ENCODE data around the gene CCDC169.
"Not testable (repeated sequence)": the region's sequence is repeated elsewhere in the genome, so short reads cannot be mapped to it uniquely, and the experiment has no call there.

The CCDC169 gene

GRCh38 chr13:36313047-36313969 lies 15.7 kb upstream of the CCDC169 start:
- no peak for DNase-seq (ENCODE audit: low read depth in 2 of 2)

GRCh38 chr13:36310417-36311108 lies 12.9 kb upstream of the CCDC169 start:
- no peak for DNase-seq (ENCODE audit: low read depth in 2 of 2)

GRCh38 chr13:36302289-36302688 lies 4.7 kb upstream of the CCDC169 start:
- no peak for DNase-seq (ENCODE audit: low read depth in 2 of 2)

- not testable (repeated sequence) for DNase-seq (ENCODE audit: low read depth in 2 of 2)
Measured at GRCh38 chr13:36299469-36299868, 1.9 kb upstream of the CCDC169 start.

GRCh38 chr13:36298535-36299068 lies 988 bp upstream of the CCDC169 start:
- no peak for DNase-seq (ENCODE audit: low read depth in 2 of 2)

GRCh38 chr13:36294096-36294495 lies 3.5 kb downstream of the CCDC169 start:
- no peak for DNase-seq (ENCODE audit: low read depth in 2 of 2)

DNA sequence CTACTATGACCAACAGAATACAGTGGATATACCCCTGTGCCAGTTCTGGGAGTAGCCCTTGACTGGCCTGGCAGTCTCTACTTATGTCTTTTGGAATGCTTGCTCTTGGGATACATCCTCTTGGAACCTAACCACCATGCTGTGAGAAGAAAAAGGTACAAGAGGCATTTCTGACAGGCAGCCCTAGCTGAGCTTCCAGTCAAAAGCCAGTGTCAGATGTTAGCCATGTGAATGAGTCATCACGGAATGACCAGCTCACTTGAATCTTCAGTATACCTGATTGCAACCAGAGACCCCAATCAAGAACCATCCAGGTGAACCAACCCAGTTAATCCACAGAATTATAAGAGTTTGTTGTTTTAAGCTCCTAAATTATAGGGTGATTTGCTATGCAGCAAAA lies 4.1 kb downstream of the CCDC169 start:
- DNase-seq (ENCODE audit: low read depth in 2 of 2): no peak

GRCh38 chr13:36288794-36289391 lies 8.7 kb downstream of the CCDC169 start:
- DNase-seq (ENCODE audit: low read depth in 2 of 2): no peak

- DNase-seq (ENCODE audit: low read depth in 2 of 2): no peak
Measured at GRCh38 chr13:36286006-36286405, 11.6 kb downstream of the CCDC169 start.

DNA sequence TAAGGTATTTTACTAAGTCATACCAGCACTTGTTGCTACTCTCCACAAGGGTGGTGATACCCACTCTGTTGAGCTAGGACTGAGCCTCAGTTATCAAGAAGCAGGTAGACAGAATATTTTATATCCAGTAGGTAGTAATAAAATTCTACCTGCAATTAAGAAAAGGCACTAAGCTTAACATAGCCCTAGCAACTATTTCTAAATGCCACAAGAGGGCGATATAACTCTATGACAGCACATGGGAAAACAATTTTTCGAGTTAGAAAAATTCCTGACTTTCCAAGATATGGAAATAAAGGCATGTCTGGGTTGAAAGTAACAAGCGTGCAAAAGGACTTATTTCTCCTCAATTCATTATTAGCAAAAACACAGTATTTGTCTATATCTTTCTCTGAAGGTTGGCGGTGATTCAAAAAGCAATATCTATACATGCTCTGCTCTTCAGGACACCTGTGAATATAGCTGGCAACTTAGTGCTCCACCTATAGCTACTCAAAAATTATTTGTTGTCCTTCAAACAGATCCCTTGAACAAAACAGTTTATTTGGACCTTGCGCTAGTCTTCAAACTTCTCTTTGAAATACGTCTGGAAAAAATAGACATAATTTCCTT lies 14.7 kb downstream of the CCDC169 start:
- DNase-seq (ENCODE audit: low read depth in 2 of 2): no peak

DNA sequence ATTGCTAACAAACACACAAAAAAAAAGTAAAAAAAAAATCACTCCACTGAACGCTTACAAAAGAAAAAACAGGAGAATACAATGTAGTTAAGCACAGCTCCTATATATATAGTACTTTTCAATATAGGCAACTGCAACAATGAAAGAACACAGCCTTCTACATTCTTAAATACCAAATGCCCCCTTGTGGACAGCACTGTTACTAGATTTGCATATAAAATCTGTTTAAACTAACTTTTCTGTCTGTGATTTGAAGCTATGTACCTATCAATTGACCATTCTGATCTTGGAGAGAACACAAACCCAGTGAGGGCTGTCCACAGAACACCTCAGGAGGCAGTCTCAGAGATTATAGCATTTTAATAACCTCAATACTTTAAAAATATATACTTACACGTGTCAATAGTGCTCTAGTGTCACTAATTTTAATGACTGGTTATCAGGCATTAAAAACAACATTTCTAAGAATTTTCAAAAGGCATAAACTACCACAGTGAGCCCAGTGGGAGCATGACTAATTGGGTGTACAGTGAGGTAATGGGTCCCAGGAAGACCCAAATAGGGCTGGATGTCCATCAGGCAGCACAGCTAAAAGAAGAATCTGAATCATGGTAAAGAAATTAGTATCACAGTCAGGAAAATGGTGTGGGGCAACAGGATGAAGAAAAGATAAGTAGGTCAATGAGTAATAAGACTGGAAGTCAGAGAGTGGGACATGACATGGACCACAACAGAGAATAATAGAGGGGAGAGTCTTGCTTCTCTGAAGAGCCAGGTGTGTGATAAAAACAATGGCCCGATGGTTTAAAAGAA lies 22.2 kb downstream of the CCDC169 start:
- no peak for DNase-seq (ENCODE audit: low read depth in 2 of 2)

DNA sequence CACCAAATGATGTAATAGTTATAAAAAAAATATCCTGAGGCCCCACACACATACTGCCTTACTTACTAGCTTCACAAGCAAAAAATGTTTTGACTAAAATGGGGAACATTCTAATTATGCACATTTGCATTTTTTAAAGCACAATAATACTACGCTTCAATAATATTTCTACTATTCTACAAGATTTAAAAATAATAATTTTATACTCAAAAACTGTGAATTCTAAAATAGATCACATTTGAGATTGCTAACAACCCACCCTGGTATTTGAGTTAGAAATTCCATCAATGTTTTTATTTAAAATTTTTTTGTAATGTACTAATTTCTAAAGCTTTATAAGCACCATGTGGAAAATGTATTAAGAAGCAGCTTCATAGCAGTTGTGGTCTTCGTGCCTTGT lies 24.2 kb downstream of the CCDC169 start:
- no peak for DNase-seq (ENCODE audit: low read depth in 2 of 2)

DNA sequence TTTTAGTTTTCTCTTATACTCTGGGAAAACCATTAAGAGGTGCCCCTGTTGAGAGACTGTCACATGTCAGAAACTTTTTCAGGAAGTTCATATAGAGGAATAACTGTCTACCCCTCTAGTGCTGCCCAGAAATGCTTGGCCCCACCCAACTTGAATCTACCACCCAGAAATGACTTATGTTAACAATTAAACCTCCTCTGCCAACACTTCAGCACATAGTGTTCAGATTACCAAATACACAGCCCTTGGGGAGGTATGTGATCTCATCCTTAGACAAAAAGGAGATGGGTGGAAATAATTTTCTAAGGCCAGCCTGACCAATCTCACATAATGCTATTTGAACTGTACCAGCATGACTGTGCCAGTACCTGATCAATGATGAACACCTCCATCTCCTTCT lies 35.6 kb downstream of the CCDC169 start:
- DNase-seq (ENCODE audit: low read depth in 2 of 2): no peak

GRCh38 chr13:36261011-36261410 lies 36.6 kb downstream of the CCDC169 start:
- no peak for DNase-seq (ENCODE audit: low read depth in 2 of 2)

- DNase-seq (ENCODE audit: low read depth in 2 of 2): no peak
Measured at GRCh38 chr13:36259361-36260137, 38.1 kb downstream of the CCDC169 start.

DNA sequence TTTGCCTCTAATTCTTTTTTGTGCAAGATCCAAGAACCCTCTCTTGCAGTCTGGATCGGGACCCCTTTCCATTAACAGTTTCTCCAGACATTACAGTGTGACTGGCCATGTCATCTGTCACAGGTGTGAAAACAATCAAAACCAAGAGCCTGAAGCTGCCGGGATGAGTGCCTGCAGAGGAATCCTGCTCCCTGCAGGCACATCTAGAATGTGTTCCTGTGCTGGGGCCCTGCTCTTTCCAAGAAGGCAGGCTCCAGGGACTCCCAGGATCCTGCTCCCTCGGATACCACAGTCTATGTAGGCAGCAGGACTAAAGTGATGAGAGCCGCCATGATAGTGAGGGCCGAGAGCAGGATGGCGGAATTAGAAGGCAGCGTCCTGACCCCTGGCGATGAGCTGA lies 38.8 kb downstream of the CCDC169 start:
- no peak for DNase-seq (ENCODE audit: low read depth in 2 of 2)

DNA sequence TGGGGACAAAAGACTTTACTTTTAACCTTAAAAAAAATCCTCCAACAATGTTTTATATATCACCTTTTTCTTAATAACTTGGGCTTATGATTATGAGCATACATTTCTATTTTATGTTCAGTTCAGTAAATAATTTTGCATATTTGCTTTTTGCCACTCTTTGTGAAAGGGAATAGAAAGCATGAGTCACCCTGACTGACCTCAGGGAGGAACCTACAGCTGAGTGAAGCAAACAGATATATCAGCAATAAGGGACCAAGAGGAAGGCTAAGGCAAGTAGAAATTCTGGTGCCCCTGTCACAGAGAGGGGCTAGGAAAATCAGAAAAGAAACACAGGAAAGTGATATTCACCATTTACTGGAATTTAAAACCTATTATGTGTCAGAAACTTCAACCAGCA lies 46.1 kb downstream of the CCDC169 start:
- no peak for DNase-seq (ENCODE audit: low read depth in 2 of 2)

DNA sequence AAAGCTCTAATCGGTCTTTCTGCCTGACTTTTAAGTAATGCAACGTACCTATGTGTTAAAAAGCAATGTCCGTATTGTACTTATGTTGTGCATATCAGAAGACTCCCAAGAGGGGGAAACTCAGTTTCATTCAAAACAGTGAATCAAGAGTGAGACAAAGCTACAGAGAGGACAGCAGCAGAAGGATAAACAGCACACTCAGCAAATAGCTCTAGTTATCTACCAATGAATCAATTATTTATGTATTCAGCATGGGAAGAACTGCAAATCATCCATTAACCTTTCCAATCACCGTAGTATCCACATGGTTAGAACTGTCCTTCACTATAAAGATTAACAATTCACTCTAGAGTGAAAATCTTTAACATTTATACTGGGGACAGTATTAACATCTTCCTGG lies 46.6 kb downstream of the CCDC169 start:
- DNase-seq (ENCODE audit: low read depth in 2 of 2): no peak

GRCh38 chr13:36248700-36249099 lies 48.9 kb downstream of the CCDC169 start:
- no peak for DNase-seq (ENCODE audit: low read depth in 2 of 2)

- DNase-seq (ENCODE audit: low read depth in 2 of 2): no peak
Measured at GRCh38 chr13:36244990-36245389, 52.6 kb downstream of the CCDC169 start.

All from stimulated activated CD8-positive, alpha-beta memory T cell treated with anti-CD3 and anti-CD28 coated beads, Interleukin-2, amount 100 ng/mL, for 48 hours (primary cell).